ENCODE measurements around the gene CPA2.
A peak's percentile ranks its signal among the peaks of the same experiment; 100 is the strongest.

Gene CPA2

GRCh38 chr7:130279906-130280305, 13.2 kb downstream of the CPA2 start:
- DNase-seq (ENCODE audit: low read depth): no peak

GRCh38 chr7:130281260-130281659, 14.6 kb downstream of the CPA2 start:
- DNase-seq (ENCODE audit: low read depth): no peak

GRCh38 chr7:130286881-130287280, 20.2 kb downstream of the CPA2 start:
- DNase-seq (ENCODE audit: low read depth): no peak

DNA sequence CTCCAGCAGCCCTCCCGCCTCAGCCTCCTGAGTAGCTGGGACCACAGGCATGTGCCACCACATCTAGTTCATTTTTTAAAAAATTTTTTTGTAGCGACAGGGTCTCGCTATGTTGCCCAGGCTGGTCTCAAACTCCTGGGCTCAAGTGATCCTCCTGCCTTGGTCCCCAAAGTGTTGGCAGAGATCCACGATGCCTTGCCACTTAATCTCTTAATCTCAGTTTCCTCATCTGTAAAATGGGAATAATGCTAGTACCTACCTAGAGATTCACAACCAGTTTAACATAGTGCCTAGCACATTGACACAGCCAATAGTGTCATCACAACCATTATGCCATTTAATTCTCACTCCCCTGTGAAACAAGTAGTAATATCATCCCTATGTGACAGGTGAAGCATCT, 21.5 kb downstream of the CPA2 start:
- DNase-seq (ENCODE audit: low read depth): no peak

GRCh38 chr7:130288829-130289228, 22.2 kb downstream of the CPA2 start:
- DNase-seq (ENCODE audit: low read depth): no peak

GRCh38 chr7:130289478-130289877, 22.8 kb downstream of the CPA2 start:
- DNase-seq (ENCODE audit: low read depth): no peak

DNA sequence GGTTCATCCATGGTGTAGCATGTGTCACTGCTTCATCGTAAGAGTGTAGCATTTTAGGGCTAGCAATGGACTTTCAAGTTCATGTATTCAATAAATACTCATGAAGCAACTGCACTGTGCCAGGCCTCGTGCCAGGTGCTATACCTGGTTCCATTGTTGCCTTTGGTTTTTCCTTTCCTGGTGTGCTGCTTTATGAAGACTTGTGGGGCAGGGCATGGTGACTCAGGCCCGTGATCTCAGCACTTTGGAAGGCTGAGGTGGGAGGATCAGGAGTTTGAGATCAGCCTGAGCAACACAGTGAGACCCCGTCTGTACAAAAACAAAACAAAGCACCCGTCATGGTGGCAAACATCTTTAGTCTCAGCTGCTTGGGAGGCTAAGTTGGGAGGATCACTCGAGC, 24.1 kb downstream of the CPA2 start:
- DNase-seq (ENCODE audit: low read depth): peak; percentile 49

GRCh38 chr7:130292682-130293257, 26.1 kb downstream of the CPA2 start, which contains the start of gene CPA4:
TSS of gene CPA4 (plus strand) at chr7:130293161. CDS start at chr7:130293181, 20 bp downstream.
- DNase-seq (ENCODE audit: low read depth): peak; percentile 92

GRCh38 chr7:130293521-130293920, 26.9 kb downstream of the CPA2 start:
- no peak for DNase-seq (ENCODE audit: low read depth)

DNA sequence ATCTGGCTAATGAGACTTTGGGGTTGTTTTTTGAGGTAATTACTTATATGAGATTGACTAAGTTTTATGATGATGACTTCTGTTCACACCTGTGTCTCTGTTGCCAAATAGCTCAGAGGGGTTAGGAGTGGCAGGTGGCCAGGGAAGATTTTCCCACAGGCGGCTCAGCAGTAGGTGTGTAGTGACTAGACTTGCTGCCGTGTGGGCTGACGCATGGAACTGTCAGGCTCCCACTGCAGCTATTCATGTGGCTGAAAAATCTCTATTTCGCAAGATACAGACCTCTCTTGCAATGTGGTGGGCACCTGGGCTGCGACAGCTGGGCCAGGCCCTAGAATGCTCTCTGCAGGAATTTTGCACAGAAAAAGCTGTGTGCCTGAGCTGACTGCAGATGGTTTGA, 27.7 kb downstream of the CPA2 start:
- no peak for DNase-seq (ENCODE audit: low read depth)

GRCh38 chr7:130296221-130296951, 29.7 kb downstream of the CPA2 start:
- DNase-seq (ENCODE audit: low read depth): no peak

DNA sequence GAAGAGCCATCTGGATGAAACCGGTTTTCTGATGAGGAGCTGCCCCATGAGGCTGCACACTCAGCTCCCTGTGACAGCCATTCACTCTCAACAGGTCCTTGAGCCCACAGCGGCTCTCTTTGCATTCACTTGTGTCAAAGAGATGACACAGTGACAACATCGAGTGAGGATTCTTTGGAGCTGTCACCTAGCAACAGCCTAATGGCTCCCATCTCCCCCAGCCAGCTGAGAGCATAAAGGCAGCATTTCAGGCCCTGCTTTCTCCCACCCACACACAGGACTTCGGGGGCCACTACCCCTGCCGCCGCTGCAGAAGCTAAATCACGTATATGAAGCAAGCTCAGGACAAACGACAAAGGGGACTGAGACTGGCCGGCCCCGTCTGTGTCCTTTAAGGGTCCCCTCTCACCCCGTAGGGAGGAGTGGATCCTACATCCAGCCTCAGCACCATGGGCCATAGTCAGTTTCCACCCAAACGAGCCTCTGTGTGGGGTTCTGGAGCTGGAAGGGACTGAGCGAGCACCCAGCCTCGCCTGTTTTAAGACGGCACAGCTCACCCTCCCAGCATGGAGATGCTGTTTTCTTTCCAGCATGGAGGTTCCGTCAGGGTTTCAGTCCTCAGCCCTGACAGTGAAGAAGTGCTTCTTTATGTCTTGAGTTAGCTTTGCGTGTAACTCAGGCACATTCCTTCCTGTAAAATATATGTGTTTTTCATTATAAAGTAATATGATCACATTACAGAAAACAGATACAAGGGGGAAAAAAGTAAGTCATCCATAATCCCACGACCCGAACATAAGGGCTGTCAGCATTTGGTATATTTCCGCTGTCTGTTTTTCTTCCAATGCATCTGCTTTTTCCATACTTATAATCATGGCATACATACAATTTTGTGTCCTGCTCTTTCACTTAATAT, 31.2 kb downstream of the CPA2 start:
- no peak for DNase-seq (ENCODE audit: low read depth)

DNA sequence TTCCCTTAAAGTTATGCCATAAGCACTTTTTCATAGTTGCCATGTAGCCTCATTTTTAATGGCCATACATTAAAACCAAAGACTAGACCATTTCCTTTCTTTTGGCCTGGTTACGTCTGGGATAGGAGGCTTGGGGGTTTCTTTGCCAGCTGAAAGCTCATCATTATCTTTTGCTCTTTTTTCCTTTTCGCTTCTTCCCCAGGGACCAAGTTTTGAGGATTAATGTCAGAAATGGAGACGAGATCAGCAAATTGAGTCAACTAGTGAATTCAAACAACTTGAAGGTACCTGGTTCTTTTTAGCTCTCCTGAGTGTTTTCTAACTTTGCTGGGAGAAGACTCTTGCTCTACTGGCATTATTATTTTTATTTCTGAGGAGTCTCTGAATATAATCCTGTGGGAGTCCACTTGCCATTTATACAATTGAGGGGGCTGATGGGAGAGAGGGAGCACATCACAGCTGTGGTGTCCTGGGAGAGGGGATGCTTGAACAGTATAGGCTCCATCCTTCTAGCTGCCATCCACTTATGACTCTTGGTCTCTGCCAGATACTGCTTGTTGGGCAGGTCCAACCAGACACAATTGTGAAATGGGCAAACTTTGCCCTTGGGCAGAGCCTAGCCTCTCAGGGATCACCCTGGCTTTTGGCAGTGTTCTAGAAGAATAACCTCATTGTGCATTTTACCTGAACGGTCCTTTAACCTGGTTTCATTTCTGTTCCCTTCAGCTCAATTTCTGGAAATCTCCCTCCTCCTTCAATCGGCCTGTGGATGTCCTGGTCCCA, 32.1 kb downstream of the CPA2 start:
- DNase-seq (ENCODE audit: low read depth): no peak

GRCh38 chr7:130299866-130300265, 33.2 kb downstream of the CPA2 start:
- DNase-seq (ENCODE audit: low read depth): no peak

GRCh38 chr7:130301501-130302020, 34.9 kb downstream of the CPA2 start:
- DNase-seq (ENCODE audit: low read depth): no peak

DNA sequence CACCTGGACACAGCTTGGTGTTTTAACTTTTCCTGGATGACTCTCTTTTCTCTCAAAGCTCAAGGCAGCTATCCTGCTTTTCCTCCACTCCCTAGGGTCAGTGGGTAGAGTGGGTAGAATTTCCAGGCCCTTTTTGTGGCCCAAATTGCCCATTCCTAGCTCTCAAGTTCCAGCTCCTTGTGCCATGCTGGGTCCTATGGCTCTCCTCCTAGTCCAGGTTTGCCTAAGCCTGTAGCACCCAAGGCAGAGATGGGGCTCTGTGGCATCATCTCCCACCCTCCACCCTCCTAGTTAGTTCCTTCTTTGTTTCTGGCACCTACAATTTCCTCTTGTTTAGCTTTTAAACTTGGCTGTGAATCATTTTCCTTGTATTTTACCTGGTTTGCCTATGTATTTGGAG, 36.0 kb downstream of the CPA2 start:
- DNase-seq (ENCODE audit: low read depth): no peak

- no peak for DNase-seq (ENCODE audit: low read depth)
Measured at GRCh38 chr7:130303127-130303526, 36.5 kb downstream of the CPA2 start.

DNA sequence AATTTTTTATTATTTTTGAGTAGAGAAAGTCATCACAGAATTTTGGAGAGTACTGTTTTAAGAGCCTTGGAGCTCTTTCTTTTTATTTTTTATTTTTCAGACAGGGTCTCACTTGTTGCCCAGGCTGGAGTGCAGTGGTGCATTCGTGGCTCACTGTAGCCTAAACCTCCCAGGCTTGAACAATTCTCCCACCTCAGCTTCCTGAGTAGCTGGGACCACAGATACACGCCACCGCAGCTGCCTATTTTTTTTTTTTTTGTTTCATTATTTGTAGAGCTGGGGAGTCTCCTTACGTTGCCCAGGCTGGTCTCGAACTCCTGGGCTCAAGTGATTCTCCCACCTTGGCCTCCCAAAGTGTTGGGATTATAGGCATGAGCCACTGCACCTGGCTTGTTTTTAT, 36.9 kb downstream of the CPA2 start:
- DNase-seq (ENCODE audit: low read depth): no peak

GRCh38 chr7:130303982-130304381, 37.3 kb downstream of the CPA2 start:
- DNase-seq (ENCODE audit: low read depth): no peak

GRCh38 chr7:130304878-130305277, 38.2 kb downstream of the CPA2 start:
- no peak for DNase-seq (ENCODE audit: low read depth)

- no peak for DNase-seq (ENCODE audit: low read depth)
Measured at GRCh38 chr7:130305433-130306042, 38.9 kb downstream of the CPA2 start.
